SJCRH30 (cell line): Measurements from ENCODE around the gene MAD1L1. TPM values are rescaled to one million over a fixed set of nuclear protein-coding genes. Genes with fewer than 3 reads are reported as not detected.
"Not testable (repeated sequence)": the region's sequence is repeated elsewhere in the genome, so short reads cannot be mapped to it uniquely, and the experiment has no call there.

ENCODE experiments used
- DNase-seq, 2 experiments: peaks; one replicate each; pipeline ENCODE4 v3.0.0-alpha.2; 2015 to 2020
- H3K27ac ChIP-seq: fragments of 250-450 bp; sonication (Bioruptor Pico); 2 replicates; pipeline ENCODE4 v1.5.1; 2020; ENCODE audit warnings: mild to moderate bottlenecking, moderate library complexity
- H3K27me3 ChIP-seq: fragments of 250-450 bp; sonication (Bioruptor Pico); 2 replicates; pipeline ENCODE4 v1.5.1; 2020; ENCODE audit warnings: mild to moderate bottlenecking, moderate library complexity
- H3K36me3 ChIP-seq: fragments of 250-450 bp; sonication (Bioruptor Pico); 2 replicates; pipeline ENCODE4 v1.5.1; 2020; ENCODE audit warnings: mild to moderate bottlenecking, moderate library complexity
- H3K4me1 ChIP-seq: fragments of 250-450 bp; sonication (Bioruptor Pico); 2 replicates; pipeline ENCODE4 v1.5.1; 2020; ENCODE audit warnings: mild to moderate bottlenecking, moderate library complexity
- H3K4me3 ChIP-seq: fragments of 250-450 bp; sonication (Bioruptor Pico); 2 replicates; pipeline ENCODE4 v1.5.1; 2020; ENCODE audit warnings: mild to moderate bottlenecking, moderate library complexity
- H3K9me3 ChIP-seq: fragments of 250-450 bp; sonication (Bioruptor Pico); replicated peaks from 2 replicates; pipeline ENCODE4 v1.5.1; 2020; ENCODE audit warnings: mild to moderate bottlenecking, moderate library complexity
- total RNA-seq: library from RNA; depleted of rRNA; stranded (reverse); fragments of >200 nt; shearing (Covaris generic); gene quantifications from 2 replicates; pipeline ENCODE4 v1.2.3, GENCODE V29; 2014

MAD1L1 gene
- total RNA-seq, 1 experiment from 2014 or later, result 31.5 TPM

- Histone ChIP-seq H3K4me1 (peaks cover 27% of the 10 kb centered on the region), H3K27ac (peak overlapping the region; percentile 100), H3K9me3 (no peaks in the 10 kb centered on the region), H3K27me3 (no peaks in the 10 kb centered on the region), H3K4me3 (no peak overlapping the region), H3K36me3 (no peaks in the 10 kb centered on the region)
- DNase-seq, result peak; percentile 5 to 19
These were observed 388.3 kb downstream of the MAD1L1 start for GRCh38 chr7:1844336-1844950.

- DNase-seq, result no peak
- H3K4me1 ChIP-seq, result peaks cover 27% of the 10 kb centered on the region
These were observed 388.8 kb downstream of the MAD1L1 start for GRCh38 chr7:1843921-1844335.

GRCh38 chr7:1843271-1843861, 389.4 kb downstream of the MAD1L1 start:
- no peaks in the 10 kb centered on the region for H3K27me3 ChIP-seq
- H3K27ac ChIP-seq, result peak overlapping the region; percentile 100
- H3K4me1 ChIP-seq, result peaks cover 27% of the 10 kb centered on the region
- H3K4me3 ChIP-seq, result no peak overlapping the region
- DNase-seq, result peak; percentile 78 to 86
- no peaks in the 10 kb centered on the region for H3K36me3 ChIP-seq
- no peaks in the 10 kb centered on the region for H3K9me3 ChIP-seq

More at GRCh38 chr7:1843921-1844335, 388.8 kb downstream of the MAD1L1 start:
- Histone ChIP-seq H3K36me3 (no peaks in the 10 kb centered on the region), H3K27ac (peak overlapping the region; percentile 100), H3K4me3 (no peak overlapping the region), H3K9me3 (no peaks in the 10 kb centered on the region), H3K27me3 (no peaks in the 10 kb centered on the region)

- no peaks in the 10 kb centered on the region for H3K9me3 ChIP-seq
- no peaks in the 10 kb centered on the region for H3K36me3 ChIP-seq
- DNase-seq, result peak; percentile 86 to 88
- H3K27ac ChIP-seq, result peak overlapping the region; percentile 100
- H3K4me3 ChIP-seq, result no peak overlapping the region
- no peaks in the 10 kb centered on the region for H3K27me3 ChIP-seq
- peaks cover 27% of the 10 kb centered on the region for H3K4me1 ChIP-seq
These were observed 390.2 kb downstream of the MAD1L1 start for GRCh38 chr7:1842321-1843221.

GRCh38 chr7:1841286-1842021, 391.3 kb downstream of the MAD1L1 start:
- H3K4me3 ChIP-seq, H3K27me3 ChIP-seq, H3K27ac ChIP-seq, H3K9me3 ChIP-seq, H3K36me3 ChIP-seq: not testable (repeated sequence)
- DNase-seq, result peak in 1 of 2 experiments; percentile 0
- peaks cover 27% of the 10 kb centered on the region for H3K4me1 ChIP-seq

GRCh38 chr7:1840744-1841143, 392.0 kb downstream of the MAD1L1 start:
- not testable (repeated sequence) for H3K27me3 ChIP-seq, H3K36me3 ChIP-seq, H3K9me3 ChIP-seq, H3K27ac ChIP-seq, H3K4me3 ChIP-seq
- DNase-seq, result peak in 1 of 2 experiments; percentile 1
- H3K4me1 ChIP-seq, result peaks cover 27% of the 10 kb centered on the region

GRCh38 chr7:1839701-1840100, 393.0 kb downstream of the MAD1L1 start:
- Histone ChIP-seq H3K27ac (no peak overlapping the region), H3K27me3 (no peaks in the 10 kb centered on the region), H3K36me3 (no peaks in the 10 kb centered on the region), H3K4me3 (no peak overlapping the region), H3K9me3 (no peaks in the 10 kb centered on the region), H3K4me1 (peaks cover 25% of the 10 kb centered on the region)
- peak in 1 of 2 experiments; percentile 0 for DNase-seq

GRCh38 chr7:1838911-1839531, 393.7 kb downstream of the MAD1L1 start:
- H3K4me1 ChIP-seq, result peaks cover 18% of the 10 kb centered on the region
- not testable (repeated sequence) for H3K36me3 ChIP-seq, H3K27me3 ChIP-seq, H3K4me3 ChIP-seq, H3K9me3 ChIP-seq, DNase-seq, H3K27ac ChIP-seq

GRCh38 chr7:1838544-1838872, 394.2 kb downstream of the MAD1L1 start:
- H3K4me3 ChIP-seq, H3K36me3 ChIP-seq, H3K27me3 ChIP-seq, H3K27ac ChIP-seq, H3K9me3 ChIP-seq: not testable (repeated sequence)
- peaks cover 13% of the 10 kb centered on the region for H3K4me1 ChIP-seq
- peak in 1 of 2 experiments; percentile 1 for DNase-seq

- H3K9me3 ChIP-seq, H3K36me3 ChIP-seq, DNase-seq, H3K4me1 ChIP-seq, H3K27ac ChIP-seq, H3K27me3 ChIP-seq, H3K4me3 ChIP-seq: not testable (repeated sequence)
These were observed 394.8 kb downstream of the MAD1L1 start for GRCh38 chr7:1837696-1838543.

GRCh38 chr7:1831933-1832535, 400.7 kb downstream of the MAD1L1 start:
- DNase-seq, result not testable (repeated sequence)

GRCh38 chr7:1831471-1831870, 401.3 kb downstream of the MAD1L1 start:
- not testable (repeated sequence) for H3K4me3 ChIP-seq, H3K36me3 ChIP-seq, H3K4me1 ChIP-seq, H3K9me3 ChIP-seq, H3K27me3 ChIP-seq, DNase-seq, H3K27ac ChIP-seq

More at GRCh38 chr7:1831933-1832535, 400.7 kb downstream of the MAD1L1 start:
- H3K9me3 ChIP-seq, H3K27ac ChIP-seq, H3K27me3 ChIP-seq, H3K36me3 ChIP-seq, H3K4me1 ChIP-seq, H3K4me3 ChIP-seq: not testable (repeated sequence)

- not testable (repeated sequence) for H3K27me3 ChIP-seq, H3K27ac ChIP-seq, DNase-seq, H3K4me3 ChIP-seq, H3K36me3 ChIP-seq, H3K9me3 ChIP-seq, H3K4me1 ChIP-seq
These were observed 403.1 kb downstream of the MAD1L1 start for GRCh38 chr7:1829668-1830067.
